CD4-positive, alpha-beta T cell treated with Interleukin-1 beta for 1 hour (primary cell): ENCODE data around the gene IGFLR1.
"Not testable (repeated sequence)": the region's sequence is repeated elsewhere in the genome, so short reads cannot be mapped to it uniquely, and the experiment has no call there.

Source experiments
- DNase-seq, 2 donors: peaks; one replicate each; pipeline ENCODE4 v3.0.0-alpha.2; 2020 to 2022

IGFLR1 gene

GRCh38 chr19:35704218-35704617 is 38.0 kb downstream of the IGFLR1 start, which contains the start of gene ZBTB32:
TSS of gene ZBTB32 (plus strand) at chr19:35704558. CDS start at chr19:35714627, 10,069 bp downstream.
- DNase-seq = no peak

DNA sequence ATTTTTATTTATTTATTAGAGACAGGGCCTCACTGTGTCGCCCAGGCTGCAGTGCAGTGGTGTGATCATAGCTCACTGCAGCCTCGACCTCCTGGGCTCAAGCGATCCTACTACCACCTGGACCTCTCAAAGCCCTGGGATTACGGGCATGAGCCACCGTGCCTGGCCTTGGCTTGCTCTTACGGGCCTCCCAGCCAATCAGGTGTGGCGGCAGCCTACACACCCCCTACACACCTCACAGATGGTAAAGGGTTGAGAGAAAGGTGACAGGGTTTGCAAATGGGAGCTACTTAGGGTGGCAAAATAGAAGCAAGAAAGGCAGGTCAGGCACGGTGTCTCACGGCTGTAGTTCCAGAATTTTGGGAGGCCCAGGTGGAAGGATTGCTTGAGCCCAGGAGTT is 38.9 kb downstream of the IGFLR1 start:
- DNase-seq = no peak

GRCh38 chr19:35702223-35703012 is 39.8 kb downstream of the IGFLR1 start:
- peak; percentile 96 for DNase-seq

GRCh38 chr19:35696835-35697234 is 45.4 kb downstream of the IGFLR1 start:
- no peak for DNase-seq

DNA sequence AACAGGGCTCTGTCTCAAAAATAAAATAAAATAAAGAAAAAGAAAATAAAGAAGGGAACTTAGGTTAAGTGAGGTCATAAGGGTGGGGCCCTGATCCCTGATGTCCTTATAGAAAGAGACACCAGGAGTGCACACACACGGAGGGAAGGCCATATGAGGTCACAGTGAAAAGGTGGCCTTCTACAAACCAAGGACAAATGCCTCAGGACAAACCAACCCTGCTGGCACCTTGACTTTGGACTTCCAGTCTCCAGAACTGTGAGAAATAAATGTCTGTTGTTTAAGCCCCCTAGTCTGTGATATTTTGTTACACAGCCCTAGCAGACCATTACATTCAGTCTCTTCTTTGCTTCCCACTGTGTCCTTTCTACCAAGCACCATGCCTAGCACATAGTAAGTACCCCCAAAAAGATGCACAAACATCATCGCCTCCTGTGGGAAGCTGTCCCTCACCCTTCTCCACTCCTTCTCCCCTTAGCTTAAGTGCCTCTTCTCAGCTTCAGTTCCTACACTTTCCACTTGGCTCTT is 46.3 kb downstream of the IGFLR1 start:
- no peak for DNase-seq

DNA sequence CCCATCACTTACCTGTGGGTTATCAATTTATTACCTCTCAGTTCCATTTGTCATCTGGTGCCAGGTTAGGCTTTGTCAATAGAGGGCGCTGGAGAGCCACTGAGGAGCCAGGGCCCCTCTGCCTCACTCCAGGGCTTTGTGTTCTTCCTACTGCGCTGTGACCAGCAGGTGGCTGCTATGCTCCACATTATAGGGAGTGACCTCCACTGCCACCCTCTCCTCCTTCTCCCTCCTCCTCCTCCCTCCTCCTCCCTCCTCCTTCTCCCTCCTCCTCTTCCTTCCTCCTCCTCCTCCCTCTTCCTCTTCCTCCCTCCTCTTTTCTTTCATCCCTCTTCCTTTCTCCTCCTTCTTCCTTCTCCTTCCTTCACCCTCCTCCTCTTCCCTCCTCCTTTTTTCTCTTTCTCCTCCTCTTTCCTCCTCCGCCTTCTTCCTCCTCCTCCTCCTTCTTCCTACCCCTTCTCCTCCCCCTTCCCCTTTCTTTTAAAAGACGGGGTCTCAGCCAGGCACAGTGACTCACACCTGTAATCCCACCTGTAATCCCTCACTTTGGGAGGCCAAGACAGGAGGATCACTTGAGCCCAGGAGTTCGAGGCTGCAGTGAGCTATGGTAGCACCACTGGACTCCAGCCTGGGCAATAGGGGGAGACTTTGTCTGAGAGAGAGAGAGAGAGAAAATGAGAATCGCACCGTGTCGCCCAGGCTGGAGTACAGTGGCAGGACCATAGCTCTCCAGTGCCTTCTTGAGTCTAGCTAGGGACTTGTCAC is 48.2 kb downstream of the IGFLR1 start:
- DNase-seq = peak; percentile 90 to 94

DNA sequence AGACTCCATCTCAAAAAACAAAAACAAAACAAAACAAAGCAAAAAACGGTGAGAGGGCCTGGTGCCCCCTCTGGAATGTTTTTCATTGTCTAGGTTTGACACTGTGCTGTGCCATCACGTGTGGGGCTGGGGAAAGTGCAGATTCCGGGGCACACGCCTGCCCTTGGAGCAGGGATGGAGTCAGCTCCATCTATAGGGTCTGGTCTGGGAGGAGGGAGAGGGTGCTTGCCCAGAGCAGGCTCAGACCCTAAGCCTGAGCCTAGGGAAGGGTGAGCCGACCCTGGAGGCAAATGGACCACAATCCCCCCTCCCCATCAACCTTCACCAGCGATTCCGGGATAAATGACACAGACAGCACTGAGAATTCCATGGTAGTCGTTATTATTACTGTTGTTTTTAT is 48.8 kb downstream of the IGFLR1 start:
- no peak for DNase-seq

DNA sequence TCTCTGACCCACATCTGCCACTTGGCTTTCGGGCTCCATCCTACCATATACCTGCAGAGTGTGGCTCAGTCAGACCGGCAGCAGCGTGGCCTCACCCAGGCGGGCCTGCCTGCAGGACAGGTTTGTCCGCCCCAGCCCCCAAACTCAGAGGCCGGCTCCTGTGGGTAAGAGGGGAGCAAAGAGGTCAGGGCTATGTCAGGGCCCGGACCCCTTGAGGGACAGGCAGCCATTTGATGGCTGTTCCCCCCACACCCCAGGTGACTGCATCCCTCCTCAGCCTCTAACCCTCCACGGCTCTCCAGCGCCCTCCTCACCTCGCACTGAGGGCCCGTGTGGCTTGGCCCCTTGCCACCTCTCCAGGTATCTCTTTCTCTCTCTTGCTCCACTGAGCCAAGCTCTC is 50.2 kb downstream of the IGFLR1 start:
- no peak for DNase-seq

DNA sequence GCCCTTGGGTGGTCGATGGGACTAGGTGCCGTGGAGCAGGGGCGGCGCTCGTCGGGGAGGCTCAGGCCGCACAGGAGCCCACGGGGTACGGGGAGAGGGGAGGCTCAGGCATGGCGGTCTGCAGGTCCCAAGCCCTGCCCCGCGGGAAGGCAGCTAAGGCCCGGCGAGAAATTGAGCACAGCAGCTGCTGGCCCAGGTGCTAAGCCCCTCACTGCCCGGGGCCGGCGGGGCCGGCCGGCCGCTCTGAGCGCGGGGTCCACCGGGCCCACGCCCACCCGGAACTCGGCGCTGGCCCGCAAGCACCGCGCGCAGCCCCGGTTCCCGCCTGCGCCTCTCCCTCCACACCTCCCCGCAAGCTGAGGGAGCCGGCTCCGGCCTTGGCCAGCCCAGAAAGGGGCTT is 51.1 kb downstream of the IGFLR1 start:
- not testable (repeated sequence) for DNase-seq

GRCh38 chr19:35689836-35690235 is 52.4 kb downstream of the IGFLR1 start:
- DNase-seq = no peak
